Inflammatory macrophage treated with lipopolysaccharide for 1 hour (primary cell): Measurements from ENCODE around the gene KANSL3.
A peak's percentile ranks its signal among the peaks of the same experiment; 100 is the strongest.

Experiments
- DNase-seq, 2 donors: peaks; one replicate each; pipeline ENCODE4 v3.0.0-alpha.2; 2020 to 2022

KANSL3 gene

GRCh38 chr2:96651793-96652192 is 13.7 kb upstream of the KANSL3 start:
- no peak for DNase-seq

- no peak for DNase-seq
Observed at GRCh38 chr2:96649342-96649741, 11.2 kb upstream of the KANSL3 start.

DNA sequence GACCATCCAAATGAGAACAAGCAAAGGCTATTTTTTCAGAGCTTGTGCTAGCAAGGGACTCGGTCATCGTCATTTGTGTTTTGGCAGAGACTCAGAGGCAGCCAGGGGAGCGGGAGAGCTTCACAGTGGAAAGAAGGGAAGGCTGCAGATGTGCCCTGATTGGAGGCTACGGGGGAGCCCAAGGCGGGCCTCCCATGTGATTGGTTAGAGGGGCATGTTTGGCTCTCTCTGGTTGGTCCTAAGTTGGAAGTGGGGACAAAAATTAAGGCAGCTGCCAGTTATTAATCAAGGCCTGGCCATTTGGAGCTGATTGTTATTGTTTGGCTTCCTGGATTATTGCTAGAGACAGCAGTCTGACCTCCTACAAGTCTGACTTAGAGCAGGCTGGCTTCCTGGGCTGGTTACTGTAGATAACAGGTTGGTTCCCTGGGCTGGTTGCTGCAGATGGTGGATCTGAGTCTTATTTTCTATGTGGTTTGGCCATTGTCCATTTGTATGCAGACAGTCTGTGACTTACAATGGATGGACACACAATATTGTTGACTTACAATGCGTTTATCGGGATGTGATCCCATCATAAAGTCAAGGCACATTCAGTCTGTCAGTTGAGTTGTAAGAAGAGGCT is 10.3 kb upstream of the KANSL3 start:
- no peak for DNase-seq

- no peak for DNase-seq
Observed at GRCh38 chr2:96647681-96648080, 9.6 kb upstream of the KANSL3 start.

DNA sequence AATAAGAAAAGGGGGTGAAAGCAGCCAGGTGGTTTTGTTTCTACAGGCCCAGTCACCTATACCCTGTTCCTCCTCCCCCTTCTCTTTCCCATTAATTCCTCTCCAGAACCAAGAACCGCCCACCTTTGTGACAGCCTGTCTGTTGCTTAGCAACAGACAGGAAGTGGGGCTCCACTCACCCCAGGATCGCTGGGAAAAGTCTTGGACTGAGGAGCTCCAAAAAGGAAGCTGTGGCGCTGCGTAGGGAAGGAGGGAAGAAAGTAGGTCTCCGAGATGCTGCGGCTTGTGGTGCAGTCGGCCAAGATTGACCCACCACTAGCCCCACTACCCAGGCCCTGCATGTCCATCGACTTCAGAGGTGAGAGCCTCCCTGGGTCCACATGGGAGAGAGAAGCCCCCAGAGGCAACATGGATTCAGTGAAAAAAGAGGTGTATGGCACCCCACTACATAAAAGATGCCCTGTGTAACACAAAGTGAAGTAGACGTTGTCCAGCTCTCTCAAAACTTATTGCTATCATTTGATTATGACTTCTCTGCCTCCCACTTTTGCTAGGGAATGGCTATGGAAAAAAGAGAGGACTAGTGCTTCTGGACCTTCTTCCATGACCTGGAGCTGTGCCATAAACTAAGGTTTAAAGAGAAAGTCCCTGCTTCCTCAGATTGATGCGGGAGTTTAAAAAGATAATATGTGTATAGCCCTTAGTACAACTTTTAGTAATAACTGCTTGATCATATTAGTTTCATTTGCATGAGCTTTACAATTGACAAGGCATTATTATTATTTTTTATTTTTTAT is 4.7 kb upstream of the KANSL3 start, which contains the start of gene FER1L5:
Gene FER1L5, plus strand, starts transcription at position 201 of the 797 bp plus-strand sequence. Its CDS starts 73 bp downstream, at position 274.
- DNase-seq: no peak

GRCh38 chr2:96637385-96638143 is 548 bp downstream of the KANSL3 start:
- peak; percentile 89 to 91 for DNase-seq

GRCh38 chr2:96636551-96637171 is 1.5 kb downstream of the KANSL3 start:
- DNase-seq: no peak

DNA sequence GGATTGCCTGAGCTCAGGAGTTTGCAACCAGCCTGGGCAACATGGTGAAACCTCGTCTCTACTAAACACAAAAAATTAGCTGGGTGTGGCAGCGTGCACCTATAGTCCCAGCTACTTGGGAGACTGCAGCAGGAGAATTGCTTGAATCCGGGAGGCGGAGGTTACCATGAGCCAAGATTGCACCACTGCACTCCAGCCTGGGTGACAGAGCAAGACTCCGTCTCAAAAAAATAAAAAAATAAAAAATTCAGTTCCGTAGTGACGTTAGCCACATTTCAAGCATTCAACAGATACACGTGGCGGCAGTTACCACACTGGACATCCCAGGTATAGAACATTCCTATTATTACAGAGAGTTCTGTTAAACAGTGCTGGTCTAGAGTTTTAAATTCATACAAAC is 4.5 kb downstream of the KANSL3 start:
- no peak for DNase-seq

DNA sequence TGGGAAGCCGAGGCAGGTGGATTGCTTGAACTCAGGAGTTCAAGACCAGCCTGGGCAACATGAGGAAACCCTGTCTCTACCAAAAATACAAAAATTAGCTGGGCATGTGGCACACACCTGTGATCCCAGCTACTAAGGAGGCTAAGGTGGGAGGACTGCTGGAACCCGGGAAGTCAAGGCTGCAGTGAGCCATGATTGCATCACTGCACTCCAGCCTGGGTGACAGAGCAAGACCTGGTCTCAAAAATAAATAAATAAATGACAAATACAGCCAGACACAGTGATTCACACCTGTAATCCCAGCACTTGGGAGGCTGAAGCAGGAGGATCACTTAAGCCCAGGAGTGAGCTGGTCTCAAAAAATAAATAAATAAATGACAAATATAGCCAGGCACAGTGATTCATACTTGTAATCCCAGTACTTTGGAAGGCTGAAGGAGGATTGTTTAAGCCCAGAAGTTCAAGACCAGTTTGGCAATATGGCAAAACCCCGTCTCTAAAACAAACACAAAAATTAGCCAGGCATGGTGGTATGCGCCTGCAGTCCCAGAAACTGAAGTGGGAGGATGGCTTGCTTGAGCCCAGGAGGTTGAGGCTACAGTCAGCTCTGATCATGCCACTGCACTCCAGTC is 6.2 kb downstream of the KANSL3 start:
- DNase-seq: no peak

- no peak for DNase-seq
Observed at GRCh38 chr2:96626553-96626942, 11.6 kb downstream of the KANSL3 start.

DNA sequence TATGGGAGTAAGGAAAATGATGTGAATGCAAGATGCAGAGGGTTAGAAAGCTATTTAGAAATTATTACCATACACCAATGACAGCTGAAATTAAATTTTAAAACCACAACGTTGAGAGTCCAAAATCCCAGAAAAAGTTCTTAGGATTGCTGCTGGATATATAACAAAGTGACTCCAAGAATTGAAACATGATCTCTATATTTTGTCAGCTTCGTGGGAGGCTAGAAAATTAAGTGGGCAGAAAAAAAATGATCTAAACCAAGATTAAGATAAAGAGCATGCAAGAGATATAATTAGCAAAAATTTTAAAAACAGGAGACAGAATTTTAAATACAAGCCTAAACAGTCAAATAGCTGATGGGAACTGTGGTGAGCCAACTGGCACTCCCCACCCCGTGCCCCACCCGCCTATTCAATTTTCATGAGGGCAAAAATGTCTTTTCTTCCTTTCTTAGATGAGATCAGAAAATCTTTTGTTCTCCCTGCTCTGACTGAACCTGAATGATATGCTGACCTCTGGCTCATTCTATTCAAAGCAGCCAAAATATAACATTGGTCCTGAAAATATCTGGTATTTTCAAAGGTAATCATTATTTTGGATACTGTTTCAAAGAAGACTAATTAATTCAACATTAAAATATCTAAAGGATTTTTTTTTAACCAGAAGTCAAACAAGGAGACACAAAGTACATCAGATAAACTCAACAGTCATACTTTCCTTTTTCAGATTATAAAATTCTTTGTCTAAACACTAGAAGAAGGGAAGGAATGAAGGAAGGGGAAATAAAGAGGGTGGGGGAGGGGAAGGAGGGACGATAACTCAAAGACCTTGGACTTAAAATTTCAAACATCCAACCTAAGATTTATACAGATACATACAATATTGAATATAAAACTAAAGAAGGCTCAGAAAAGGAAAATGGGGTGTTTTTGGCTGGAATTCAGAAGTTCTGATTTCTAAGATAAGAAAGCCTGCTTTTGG is 12.2 kb downstream of the KANSL3 start:
- DNase-seq: no peak

- DNase-seq: peak; percentile 80
Observed at GRCh38 chr2:96623116-96623515, 15.0 kb downstream of the KANSL3 start.

- DNase-seq: no peak
Observed at GRCh38 chr2:96622544-96622943, 15.6 kb downstream of the KANSL3 start.

GRCh38 chr2:96618596-96619283 is 19.4 kb downstream of the KANSL3 start:
- peak; percentile 79 to 87 for DNase-seq

DNA sequence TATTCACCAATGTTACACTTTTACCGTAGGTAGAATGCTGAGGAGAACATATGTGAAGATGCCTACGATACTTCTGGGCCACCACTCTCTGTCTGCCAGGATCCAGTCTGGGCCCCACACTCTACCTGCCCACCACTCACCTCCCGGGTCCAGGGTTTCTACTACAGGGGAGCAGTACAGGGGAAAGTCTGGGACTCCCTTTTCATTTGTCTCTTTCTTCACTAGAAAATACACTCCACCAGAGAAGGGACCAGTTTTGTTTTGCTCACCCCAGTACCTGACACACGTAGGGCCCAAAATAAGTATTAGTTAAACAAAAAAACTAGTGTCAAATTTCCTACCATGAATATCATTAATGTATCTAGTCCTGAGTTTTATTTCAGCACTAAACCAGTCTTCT is 21.1 kb downstream of the KANSL3 start:
- no peak for DNase-seq

DNA sequence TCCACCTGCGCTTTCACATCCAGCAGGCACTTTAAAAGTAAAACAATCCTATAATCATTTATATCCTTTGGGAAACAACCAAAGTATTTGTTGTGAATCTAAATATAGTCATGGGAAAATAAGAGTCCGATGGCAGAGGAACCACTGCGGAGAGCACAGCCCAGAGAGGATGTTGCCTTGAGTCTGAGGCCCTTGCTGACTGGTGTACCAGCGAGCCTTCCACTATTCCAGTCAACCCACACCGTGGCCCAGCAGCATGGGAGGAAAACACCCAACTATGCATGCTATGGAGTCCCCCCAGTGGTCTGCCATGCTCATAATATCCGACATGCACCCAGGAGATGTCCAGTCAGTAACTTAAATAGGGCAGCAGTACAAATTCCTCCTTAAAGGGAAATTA is 21.6 kb downstream of the KANSL3 start:
- no peak for DNase-seq

GRCh38 chr2:96616128-96616527 is 22.0 kb downstream of the KANSL3 start:
- no peak for DNase-seq

GRCh38 chr2:96608469-96609455 is 29.4 kb downstream of the KANSL3 start:
- peak; percentile 74 to 94 for DNase-seq

- no peak for DNase-seq
Observed at GRCh38 chr2:96604104-96604503, 34.0 kb downstream of the KANSL3 start.
